ENCODE results near the gene ITPK1.

The ITPK1 gene

DNA sequence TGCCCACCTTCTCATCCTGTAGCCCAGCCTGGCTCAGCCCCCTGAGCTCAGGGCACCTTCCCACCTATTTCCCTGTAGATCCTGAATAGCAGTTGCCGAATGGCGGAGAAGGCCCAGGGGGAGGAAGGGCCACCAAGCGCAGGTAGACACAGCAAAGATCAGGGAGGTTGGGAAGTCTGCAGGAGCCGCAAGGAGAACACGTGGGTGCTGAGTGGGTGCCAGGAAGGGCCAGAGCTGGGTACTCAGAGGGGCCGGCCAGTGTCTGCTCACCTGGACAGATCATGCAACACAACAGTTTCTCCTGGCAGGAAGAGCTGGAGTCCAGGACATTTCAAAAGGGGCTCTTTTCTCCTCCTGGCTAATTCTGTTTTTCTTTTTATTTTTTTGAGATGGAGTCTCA is 162.2 kb downstream of the ITPK1 start:
- H3K36me3 Mint-ChIP-seq (ENCODE audit: low read depth) = peaks cover 12% of the 10 kb centered on the region

GRCh38 chr14:92952481-92953298 is 163.0 kb downstream of the ITPK1 start:
- Mint-ChIP-seq H3K4me3 (no peak overlapping the region), H3K27me3 (no peaks in the 10 kb centered on the region), H3K4me1 (peaks cover 4% of the 10 kb centered on the region), H3K36me3 (ENCODE audit: low read depth) (peaks cover 19% of the 10 kb centered on the region), H3K9me3 (no peaks in the 10 kb centered on the region), H3K27ac (no peak overlapping the region)
- no peak for DNase-seq
- ATAC-seq = no peak

More for the DNA sequence above, 162.2 kb downstream of the ITPK1 start:
- ATAC-seq (no peak), DNase-seq (no peak)
- H3K9me3 Mint-ChIP-seq = no peaks in the 10 kb centered on the region
- no peak overlapping the region for H3K27ac Mint-ChIP-seq
- H3K27me3 Mint-ChIP-seq = no peaks in the 10 kb centered on the region
- H3K4me1 Mint-ChIP-seq = peaks cover 4% of the 10 kb centered on the region
- no peak overlapping the region for H3K4me3 Mint-ChIP-seq

- Mint-ChIP-seq H3K9me3 (no peaks in the 10 kb centered on the region), H3K36me3 (ENCODE audit: low read depth) (peaks cover 20% of the 10 kb centered on the region), H3K4me1 (peaks cover 4% of the 10 kb centered on the region), H3K27ac (peak overlapping the region; percentile 46), H3K27me3 (no peaks in the 10 kb centered on the region), H3K4me3 (no peak overlapping the region)
- DNase-seq (peak; percentile 90), ATAC-seq (peak; percentile 91)
These were observed 163.7 kb downstream of the ITPK1 start for GRCh38 chr14:92951912-92952471.

GRCh38 chr14:92951261-92951660 is 164.5 kb downstream of the ITPK1 start:
- Mint-ChIP-seq H3K4me3 (no peak overlapping the region), H3K9me3 (no peaks in the 10 kb centered on the region), H3K27ac (no peak overlapping the region), H3K36me3 (ENCODE audit: low read depth) (peaks cover 20% of the 10 kb centered on the region), H3K4me1 (peaks cover 4% of the 10 kb centered on the region), H3K27me3 (no peaks in the 10 kb centered on the region)
- ATAC-seq = no peak
- no peak for DNase-seq

GRCh38 chr14:92950773-92951172 is 165.0 kb downstream of the ITPK1 start:
- Mint-ChIP-seq H3K27me3 (no peaks in the 10 kb centered on the region), H3K4me3 (no peak overlapping the region), H3K27ac (no peak overlapping the region), H3K36me3 (ENCODE audit: low read depth) (peaks cover 20% of the 10 kb centered on the region), H3K9me3 (no peaks in the 10 kb centered on the region), H3K4me1 (peaks cover 4% of the 10 kb centered on the region)
- DNase-seq (no peak), ATAC-seq (no peak)

DNA sequence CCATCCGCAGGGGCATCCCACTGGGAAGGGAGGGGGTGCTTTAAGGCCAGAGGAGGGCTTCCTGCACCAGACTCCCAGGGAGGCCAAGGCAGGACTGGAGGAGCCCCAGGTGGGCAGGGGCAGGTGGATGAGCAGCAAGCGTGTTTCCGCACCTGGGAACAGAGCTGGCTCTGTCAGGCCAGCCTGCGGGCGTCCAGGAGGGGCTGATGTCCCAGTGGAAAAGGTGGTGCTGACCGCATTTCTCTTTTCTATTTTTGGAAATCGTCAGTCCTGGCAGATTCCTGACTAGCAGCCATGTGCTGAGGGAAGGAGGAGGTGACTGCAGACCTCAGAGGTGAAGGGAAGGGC is 165.6 kb downstream of the ITPK1 start:
- peaks cover 4% of the 10 kb centered on the region for H3K4me1 Mint-ChIP-seq
- ATAC-seq (no peak), DNase-seq (no peak)
- no peak overlapping the region for H3K4me3 Mint-ChIP-seq
- H3K9me3 Mint-ChIP-seq = no peaks in the 10 kb centered on the region
- peaks cover 20% of the 10 kb centered on the region for H3K36me3 Mint-ChIP-seq (ENCODE audit: low read depth)
- H3K27ac Mint-ChIP-seq = no peak overlapping the region
- H3K27me3 Mint-ChIP-seq = no peaks in the 10 kb centered on the region

GRCh38 chr14:92949496-92950192 is 166.1 kb downstream of the ITPK1 start:
- peaks cover 4% of the 10 kb centered on the region for H3K4me1 Mint-ChIP-seq
- peaks cover 20% of the 10 kb centered on the region for H3K36me3 Mint-ChIP-seq (ENCODE audit: low read depth)
- H3K9me3 Mint-ChIP-seq = no peaks in the 10 kb centered on the region
- no peak overlapping the region for H3K27ac Mint-ChIP-seq
- DNase-seq (no peak), ATAC-seq (no peak)
- H3K27me3 Mint-ChIP-seq = no peaks in the 10 kb centered on the region
- no peak overlapping the region for H3K4me3 Mint-ChIP-seq

GRCh38 chr14:92948647-92949046 is 167.1 kb downstream of the ITPK1 start:
- ATAC-seq (no peak), DNase-seq (no peak)
- Mint-ChIP-seq H3K4me1 (peaks cover 4% of the 10 kb centered on the region), H3K9me3 (no peaks in the 10 kb centered on the region), H3K4me3 (no peak overlapping the region), H3K27ac (no peak overlapping the region), H3K27me3 (no peaks in the 10 kb centered on the region), H3K36me3 (ENCODE audit: low read depth) (peaks cover 18% of the 10 kb centered on the region)

GRCh38 chr14:92946847-92947545 is 168.7 kb downstream of the ITPK1 start:
- H3K27ac Mint-ChIP-seq = no peak overlapping the region
- DNase-seq = no peak
- no peak overlapping the region for H3K4me3 Mint-ChIP-seq
- ATAC-seq = no peak
- H3K9me3 Mint-ChIP-seq = no peaks in the 10 kb centered on the region
- no peaks in the 10 kb centered on the region for H3K27me3 Mint-ChIP-seq
- H3K4me1 Mint-ChIP-seq = peaks cover 3% of the 10 kb centered on the region
- peaks cover 17% of the 10 kb centered on the region for H3K36me3 Mint-ChIP-seq (ENCODE audit: low read depth)

DNA sequence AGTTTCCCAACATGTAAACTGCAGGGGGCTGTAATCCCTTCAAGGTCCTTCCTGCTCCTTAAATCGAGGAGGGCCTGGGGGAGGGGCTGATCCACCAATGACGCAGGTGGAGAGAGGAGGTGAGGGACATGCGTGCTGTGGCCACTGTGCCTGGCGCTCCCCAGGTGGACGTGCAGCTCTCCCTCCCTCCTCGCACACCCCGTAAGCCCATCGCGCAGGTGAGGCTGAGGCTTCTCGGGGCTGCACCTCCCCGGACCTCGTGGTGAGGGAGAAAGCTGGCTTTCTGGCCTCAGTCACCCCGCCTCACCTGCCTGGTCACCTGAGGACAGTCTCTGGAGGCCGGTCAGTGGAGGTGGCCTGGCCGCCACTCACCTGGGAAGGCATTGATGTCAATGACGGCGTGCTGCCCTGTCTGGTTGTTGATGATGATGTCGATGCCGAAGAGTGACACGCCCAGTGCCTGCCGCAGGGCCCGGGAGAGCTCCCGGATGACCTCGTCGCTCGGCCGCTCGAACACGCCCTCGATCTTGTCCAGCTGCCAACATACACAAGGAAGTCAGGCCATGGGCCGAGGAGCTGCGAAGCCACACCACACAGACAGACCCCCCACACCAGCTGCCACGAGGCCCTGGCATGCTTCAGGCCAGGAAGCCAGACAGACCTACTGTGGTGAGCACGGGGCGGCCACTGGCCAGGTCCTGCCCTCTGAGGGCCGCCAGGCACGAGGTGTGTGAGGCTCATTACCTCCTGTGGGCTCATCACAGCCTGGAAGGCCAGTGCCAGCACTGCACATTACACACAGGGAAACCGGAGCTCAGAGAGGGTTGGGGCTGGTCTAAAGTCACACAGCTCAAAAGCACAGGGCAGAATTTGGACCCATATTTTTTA is 169.5 kb downstream of the ITPK1 start:
- H3K27me3 Mint-ChIP-seq = no peaks in the 10 kb centered on the region
- no peak for ATAC-seq
- no peak overlapping the region for H3K27ac Mint-ChIP-seq
- no peaks in the 10 kb centered on the region for H3K4me1 Mint-ChIP-seq
- no peaks in the 10 kb centered on the region for H3K9me3 Mint-ChIP-seq
- no peak for DNase-seq
- H3K36me3 Mint-ChIP-seq (ENCODE audit: low read depth) = peaks cover 15% of the 10 kb centered on the region
- H3K4me3 Mint-ChIP-seq = no peak overlapping the region

- DNase-seq (no peak), ATAC-seq (no peak)
- no peaks in the 10 kb centered on the region for H3K27me3 Mint-ChIP-seq
- H3K4me3 Mint-ChIP-seq = no peak overlapping the region
- no peaks in the 10 kb centered on the region for H3K9me3 Mint-ChIP-seq
- peaks cover 15% of the 10 kb centered on the region for H3K36me3 Mint-ChIP-seq (ENCODE audit: low read depth)
- H3K27ac Mint-ChIP-seq = no peak overlapping the region
- no peaks in the 10 kb centered on the region for H3K4me1 Mint-ChIP-seq
These were observed 170.2 kb downstream of the ITPK1 start for GRCh38 chr14:92945544-92945943.

GRCh38 chr14:92944976-92945375 is 170.7 kb downstream of the ITPK1 start:
- no peaks in the 10 kb centered on the region for H3K9me3 Mint-ChIP-seq

DNA sequence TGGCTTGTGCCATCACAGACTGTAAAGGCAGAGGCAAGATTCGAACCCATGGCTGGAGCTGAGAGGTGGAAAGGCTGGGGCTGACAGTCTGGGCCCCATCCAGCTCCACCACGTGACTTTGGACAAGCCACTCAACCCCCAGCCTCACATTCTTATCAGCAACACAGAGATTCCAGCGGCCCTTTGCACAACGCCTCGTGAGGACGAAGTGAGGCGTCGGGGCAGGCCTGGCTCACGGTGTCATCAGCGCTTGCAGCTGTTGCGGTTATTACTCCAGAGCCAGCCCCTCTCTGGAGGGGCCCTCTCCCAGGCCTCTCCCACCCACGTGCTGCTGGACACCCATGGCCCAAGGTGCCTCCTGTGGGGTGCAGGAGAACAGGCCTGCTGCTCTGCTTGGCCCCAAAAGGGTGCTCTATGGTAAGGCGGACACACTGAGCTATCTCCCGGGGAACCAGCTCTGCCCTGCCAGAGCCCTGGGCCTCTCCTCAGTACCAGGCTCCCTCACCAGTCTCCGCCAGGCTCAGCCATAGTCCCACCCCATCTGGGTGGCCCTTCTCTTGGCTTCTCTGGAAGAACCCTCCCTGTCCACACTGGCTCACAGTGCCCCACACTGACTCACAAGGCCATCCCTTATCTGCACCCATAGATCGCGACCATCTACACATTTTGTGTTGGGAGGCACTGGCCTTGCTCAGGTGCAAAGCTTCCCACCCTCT is 171.7 kb downstream of the ITPK1 start:
- Mint-ChIP-seq H3K27ac (no peak overlapping the region), H3K9me3 (no peaks in the 10 kb centered on the region), H3K4me1 (no peaks in the 10 kb centered on the region), H3K36me3 (ENCODE audit: low read depth) (peaks cover 13% of the 10 kb centered on the region), H3K27me3 (no peaks in the 10 kb centered on the region), H3K4me3 (no peak overlapping the region)
- DNase-seq (no peak), ATAC-seq (no peak)

More at GRCh38 chr14:92944976-92945375, 170.7 kb downstream of the ITPK1 start:
- DNase-seq = no peak
- no peaks in the 10 kb centered on the region for H3K4me1 Mint-ChIP-seq
- H3K36me3 Mint-ChIP-seq (ENCODE audit: low read depth) = peaks cover 15% of the 10 kb centered on the region
- no peaks in the 10 kb centered on the region for H3K27me3 Mint-ChIP-seq
- H3K27ac Mint-ChIP-seq = no peak overlapping the region
- no peak for ATAC-seq
- H3K4me3 Mint-ChIP-seq = no peak overlapping the region

All from activated naive CD8-positive, alpha-beta T cell treated with anti-CD3 and anti-CD28 coated beads, Interleukin-2, amount 50 U/mL, for 24 hours (primary cell).